SW480 (cell line): Measurements from ENCODE around the gene RANBP6.
"Not testable (repeated sequence)": the region's sequence is repeated elsewhere in the genome, so short reads cannot be mapped to it uniquely, and the experiment has no call there.

ENCODE experiments used
- DNase-seq: peaks from one replicate; pipeline ENCODE4 v3.0.0-alpha.2; 2016; ENCODE audit warnings: low spot score

The RANBP6 gene

GRCh38 chr9:6015278-6016157, at the start of gene RANBP6:
RANBP6 (minus strand) TSS chr9:6015624; CDS start chr9:6015607, 17 bp downstream.
- peak; percentile 86 for DNase-seq

- not testable (repeated sequence) for DNase-seq
Observed at GRCh38 chr9:6063146-6063545, 47.7 kb upstream of the RANBP6 start.

GRCh38 chr9:6055666-6056065, 40.2 kb upstream of the RANBP6 start:
- no peak for DNase-seq

- DNase-seq = peak; percentile 71
Observed at GRCh38 chr9:6055216-6055615, 39.8 kb upstream of the RANBP6 start.

- DNase-seq = peak; percentile 56
Observed at GRCh38 chr9:6054280-6055099, 39.1 kb upstream of the RANBP6 start.

GRCh38 chr9:6052293-6052919, 37.0 kb upstream of the RANBP6 start:
- no peak for DNase-seq

GRCh38 chr9:6051511-6051950, 36.1 kb upstream of the RANBP6 start:
- DNase-seq = no peak

GRCh38 chr9:6049798-6050197, 34.4 kb upstream of the RANBP6 start:
- DNase-seq = peak; percentile 17

GRCh38 chr9:6048039-6048438, 32.6 kb upstream of the RANBP6 start:
- DNase-seq = no peak

- DNase-seq = no peak
Observed at GRCh38 chr9:6047020-6047419, 31.6 kb upstream of the RANBP6 start.

- no peak for DNase-seq
Observed at GRCh38 chr9:6045364-6045763, 29.9 kb upstream of the RANBP6 start.

GRCh38 chr9:6040077-6040476, 24.7 kb upstream of the RANBP6 start:
- no peak for DNase-seq

GRCh38 chr9:6036391-6036790, 21.0 kb upstream of the RANBP6 start:
- DNase-seq = no peak

GRCh38 chr9:6034954-6035353, 19.5 kb upstream of the RANBP6 start:
- peak; percentile 6 for DNase-seq

- no peak for DNase-seq
Observed at GRCh38 chr9:6029604-6030274, 14.3 kb upstream of the RANBP6 start.

- DNase-seq = peak; percentile 46
Observed at GRCh38 chr9:6024035-6024554, 8.7 kb upstream of the RANBP6 start.

- not testable (repeated sequence) for DNase-seq
Observed at GRCh38 chr9:6016975-6017374, 1.6 kb upstream of the RANBP6 start.

- peak; percentile 25 for DNase-seq
Observed at GRCh38 chr9:6014670-6015270, 654 bp downstream of the RANBP6 start.

- DNase-seq = peak; percentile 96
Observed at GRCh38 chr9:6008169-6008979, 7.0 kb downstream of the RANBP6 start.

- peak; percentile 68 for DNase-seq
Observed at GRCh38 chr9:6007770-6008168, 7.7 kb downstream of the RANBP6 start.
